OCI-LY1 (cell line): ENCODE measurements around the gene GNRHR.
"Not testable (repeated sequence)": the region's sequence is repeated elsewhere in the genome, so short reads cannot be mapped to it uniquely, and the experiment has no call there.

Source experiments
- H2AFZ ChIP-seq: fragments of 200-600 bp; sonication (generic), shearing (Covaris generic); 2 replicates; pipeline ENCODE4 v1.6.0; 2014; ENCODE audit warnings: antibody characterized with exemption, mild to moderate bottlenecking, low read length
- H3F3A ChIP-seq: fragments of 200-600 bp; sonication (generic), shearing (Covaris generic); 2 replicates; pipeline ENCODE4 v1.6.0; 2014; ENCODE audit warnings: mild to moderate bottlenecking, antibody characterized with exemption, low read length, moderate library complexity; ENCODE audit not compliant: insufficient read depth
- H3K27ac ChIP-seq: fragments of 200-600 bp; sonication (generic); 2 replicates; pipeline ENCODE4 v1.5.1; 2014; ENCODE audit warnings: low read length, mixed run types, mild to moderate bottlenecking, low read depth; ENCODE audit not compliant: poor library complexity, severe bottlenecking
- H3K27me3 ChIP-seq: fragments of 200-600 bp; sonication (generic); 2 replicates; pipeline ENCODE4 v1.6.0; 2014; ENCODE audit warnings: antibody characterized with exemption, mild to moderate bottlenecking, low read length, moderate library complexity; ENCODE audit not compliant: insufficient read depth
- H3K36me3 ChIP-seq: fragments of 200-600 bp; sonication (generic); 2 replicates; pipeline ENCODE4 v1.6.1; 2014; ENCODE audit warnings: mild to moderate bottlenecking, antibody characterized with exemption, low read length, moderate library complexity, mixed read lengths; ENCODE audit not compliant: insufficient read depth
- H3K4me1 ChIP-seq: fragments of 200-600 bp; sonication (generic); 2 replicates; pipeline ENCODE4 v1.5.1; 2014; ENCODE audit warnings: mild to moderate bottlenecking, low read length, moderate library complexity; ENCODE audit not compliant: insufficient read depth, severe bottlenecking
- H3K4me2 ChIP-seq: fragments of 200-600 bp; sonication (generic), shearing (Covaris generic); 2 replicates; pipeline ENCODE4 v1.6.1; 2014; ENCODE audit warnings: low read length
- H3K4me3 ChIP-seq: fragments of 200-600 bp; sonication (generic); 2 replicates; pipeline ENCODE4 v1.5.1; 2014; ENCODE audit warnings: low read length, low read depth, mild to moderate bottlenecking, mixed read lengths; ENCODE audit not compliant: poor library complexity, severe bottlenecking
- H3K79me2 ChIP-seq: fragments of 200-600 bp; shearing (Covaris generic); 2 replicates; pipeline ENCODE4 v1.6.1; 2016; ENCODE audit warnings: mixed run types, low read length, mixed read lengths; ENCODE audit not compliant: insufficient read depth
- H3K9ac ChIP-seq: fragments of 200-600 bp; sonication (generic), shearing (Covaris generic); 2 replicates; pipeline ENCODE4 v1.6.1; 2014; ENCODE audit warnings: mild to moderate bottlenecking, low read length, mixed read lengths
- H3K9me2 ChIP-seq: fragments of 200-600 bp; sonication (generic), shearing (Covaris generic); 2 replicates; pipeline ENCODE4 v1.6.1; 2014; ENCODE audit warnings: low read depth, mild to moderate bottlenecking, low read length, mixed read lengths
- H3K9me3 ChIP-seq: fragments of 200-600 bp; shearing (Covaris generic); 2 replicates; pipeline ENCODE4 v1.6.1; 2014; ENCODE audit warnings: low read length, mixed read lengths
- H4K20me1 ChIP-seq: fragments of 200-600 bp; sonication (generic), shearing (Covaris generic); 2 replicates; pipeline ENCODE4 v1.6.0; 2016; ENCODE audit warnings: mild to moderate bottlenecking, low read length; ENCODE audit not compliant: insufficient read depth
- CTCF ChIP-seq: fragments of 200-600 bp; sonication (generic), shearing (Covaris generic); IDR thresholded peaks from 2 replicates; pipeline ENCODE4 v1.5.1; 2017; ENCODE audit warnings: mild to moderate bottlenecking, antibody characterized with exemption, low read length, moderate library complexity, mixed read lengths
- EZH2 ChIP-seq: fragments of 200-600 bp; sonication (generic), shearing (Covaris generic); IDR thresholded peaks from 2 replicates; pipeline ENCODE4 v1.8.0; 2017; ENCODE audit warnings: borderline replicate concordance, mixed run types, mild to moderate bottlenecking, antibody characterized with exemption, low read length, moderate library complexity, mixed read lengths

Gene GNRHR

GRCh38 chr4:67743194-67743593 lies 11.0 kb downstream of the GNRHR start:
- Histone ChIP-seq H3K4me2 (no peak overlapping the region), H3K27me3 (no peaks in the 10 kb centered on the region), H3K9ac (no peak overlapping the region), H4K20me1 (no peaks in the 10 kb centered on the region), H3K4me1 (no peaks in the 10 kb centered on the region), H3K9me2 (no peaks in the 10 kb centered on the region), H2AFZ (no peak overlapping the region), H3K79me2 (no peaks in the 10 kb centered on the region), H3K9me3 (no peaks in the 10 kb centered on the region), H3K4me3 (no peak overlapping the region), H3F3A (no peaks in the 10 kb centered on the region; the same call in 1 of the 2 replicates), H3K36me3 (no peaks in the 10 kb centered on the region), H3K27ac (no peak overlapping the region)
- TF ChIP-seq CTCF (no peak), EZH2 (no peak)

- Histone ChIP-seq H4K20me1 (no peaks in the 10 kb centered on the region), H3K9me3 (no peaks in the 10 kb centered on the region), H3K36me3 (no peaks in the 10 kb centered on the region), H3K27me3 (no peaks in the 10 kb centered on the region), H3K4me1 (no peaks in the 10 kb centered on the region), H2AFZ (no peak overlapping the region), H3K4me3 (no peak overlapping the region), H3K27ac (no peak overlapping the region), H3K9me2 (no peaks in the 10 kb centered on the region), H3F3A (no peaks in the 10 kb centered on the region), H3K4me2 (no peak overlapping the region), H3K79me2 (no peaks in the 10 kb centered on the region), H3K9ac (no peak overlapping the region)
- TF ChIP-seq EZH2 (no peak), CTCF (no peak)
Observed at GRCh38 chr4:67736262-67736661, 17.9 kb downstream of the GNRHR start.

- Histone ChIP-seq H2AFZ (no peak overlapping the region), H3K9me2 (no peaks in the 10 kb centered on the region), H3F3A (no peaks in the 10 kb centered on the region), H3K4me3 (no peak overlapping the region), H4K20me1 (no peaks in the 10 kb centered on the region), H3K4me2 (no peak overlapping the region), H3K4me1 (no peaks in the 10 kb centered on the region), H3K9me3 (no peaks in the 10 kb centered on the region), H3K9ac (no peak overlapping the region), H3K36me3 (no peaks in the 10 kb centered on the region), H3K79me2 (no peaks in the 10 kb centered on the region), H3K27ac (no peak overlapping the region), H3K27me3 (no peaks in the 10 kb centered on the region)
- no peak for TF ChIP-seq CTCF
Observed at GRCh38 chr4:67735325-67735724, 18.9 kb downstream of the GNRHR start.

GRCh38 chr4:67730511-67730910 lies 23.7 kb downstream of the GNRHR start:
- not testable (repeated sequence) for H3K4me1 ChIP-seq, H3K4me2 ChIP-seq, H2AFZ ChIP-seq, H3K9ac ChIP-seq, H3K9me3 ChIP-seq, H4K20me1 ChIP-seq, H3K27ac ChIP-seq, H3K4me3 ChIP-seq, H3K36me3 ChIP-seq, H3F3A ChIP-seq, H3K79me2 ChIP-seq, H3K27me3 ChIP-seq, H3K9me2 ChIP-seq
